NCI-H1694 (cell line): ENCODE measurements around the gene SORL1.
"Not testable (repeated sequence)": the region's sequence is repeated elsewhere in the genome, so short reads cannot be mapped to it uniquely, and the experiment has no call there.

Source experiments
- DNase-seq: peaks from one replicate; lab custom pipeline; 2025; lab: John Stamatoyannopoulos, UW

The SORL1 gene

DNA sequence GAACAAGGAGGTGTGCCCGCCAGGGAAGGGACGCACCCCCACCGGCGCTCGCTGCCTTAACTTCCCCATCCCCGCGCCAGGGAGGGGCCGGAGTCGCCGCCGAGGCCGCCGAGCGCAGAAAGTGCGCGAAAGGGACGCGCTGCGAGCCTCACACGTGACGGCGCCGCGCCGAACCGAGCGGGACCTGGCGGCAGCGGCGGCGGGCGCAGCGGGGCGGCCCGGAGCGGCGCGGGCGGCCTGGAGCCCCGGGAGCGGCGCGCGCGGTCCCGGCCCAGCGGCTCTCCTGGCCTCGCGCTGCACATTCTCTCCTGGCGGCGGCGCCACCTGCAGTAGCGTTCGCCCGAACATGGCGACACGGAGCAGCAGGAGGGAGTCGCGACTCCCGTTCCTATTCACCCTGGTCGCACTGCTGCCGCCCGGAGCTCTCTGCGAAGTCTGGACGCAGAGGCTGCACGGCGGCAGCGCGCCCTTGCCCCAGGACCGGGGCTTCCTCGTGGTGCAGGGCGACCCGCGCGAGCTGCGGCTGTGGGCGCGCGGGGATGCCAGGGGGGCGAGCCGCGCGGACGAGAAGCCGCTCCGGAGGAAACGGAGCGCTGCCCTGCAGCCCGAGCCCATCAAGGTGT lies at the start of gene SORL1:
Gene SORL1, plus strand, starts transcription at position 329 of the 623 bp plus-strand sequence. Its CDS starts 18 bp downstream, at position 347.
- DNase-seq: no peak

DNA sequence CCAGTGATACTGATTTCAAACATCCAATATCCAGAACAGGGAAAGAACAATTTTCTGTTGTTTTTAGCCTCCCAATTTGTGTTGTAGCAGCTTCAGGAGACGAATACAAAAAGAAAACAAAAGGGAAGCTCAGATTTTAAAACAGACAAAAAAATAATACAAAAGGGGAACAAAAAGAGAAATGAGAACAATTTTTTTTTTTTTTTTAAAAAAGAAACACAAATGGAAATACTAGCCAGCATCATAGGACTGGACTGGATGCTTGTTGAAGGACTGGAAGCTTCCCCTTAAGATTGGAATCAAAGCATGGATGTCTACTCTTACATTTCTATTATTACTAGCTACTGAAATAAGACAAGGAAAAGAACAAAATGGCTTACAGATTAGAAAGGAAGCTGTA lies 46.5 kb upstream of the SORL1 start:
- DNase-seq: no peak

GRCh38 chr11:121406291-121406690 lies 45.8 kb upstream of the SORL1 start:
- no peak for DNase-seq

- DNase-seq: no peak
Observed at GRCh38 chr11:121408830-121409229, 43.3 kb upstream of the SORL1 start.

- DNase-seq: not testable (repeated sequence)
Observed at GRCh38 chr11:121410041-121410440, 42.1 kb upstream of the SORL1 start.

- not testable (repeated sequence) for DNase-seq
Observed at GRCh38 chr11:121411330-121411729, 40.8 kb upstream of the SORL1 start.

- DNase-seq: no peak
Observed at GRCh38 chr11:121412000-121412587, 40.0 kb upstream of the SORL1 start.

DNA sequence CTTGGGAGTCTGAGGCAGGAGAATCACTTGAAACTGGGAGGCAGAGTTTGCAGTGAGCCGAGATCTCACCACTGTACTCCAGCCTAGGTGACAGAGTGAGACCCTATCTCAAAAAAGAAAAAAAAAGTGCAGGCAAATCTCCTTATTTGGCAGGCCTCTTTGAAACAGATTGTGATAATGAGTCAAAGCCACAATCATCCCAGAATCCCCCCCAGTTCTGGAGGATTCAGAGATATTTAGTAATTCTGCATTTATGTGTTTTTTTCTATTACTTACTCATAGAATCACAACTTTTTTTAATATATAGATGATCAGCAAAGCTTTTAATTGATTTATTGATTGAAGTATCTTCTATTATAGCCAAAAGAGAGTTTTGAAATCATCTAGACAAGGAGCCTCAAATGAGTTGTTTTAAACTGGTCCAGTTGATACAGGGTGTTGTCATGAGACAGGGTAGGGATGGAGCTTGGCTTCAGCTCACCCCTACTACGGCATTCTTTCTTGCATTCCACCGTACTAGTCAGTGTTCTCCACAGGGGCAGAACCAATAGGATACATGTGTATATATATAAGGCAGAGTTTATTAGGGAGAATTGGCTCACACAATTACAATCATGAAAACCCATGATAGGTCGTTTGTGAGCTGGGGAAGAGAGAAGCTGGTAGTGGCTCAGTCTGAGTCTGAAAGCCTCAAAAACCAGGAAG lies 39.3 kb upstream of the SORL1 start:
- DNase-seq: no peak

- no peak for DNase-seq
Observed at GRCh38 chr11:121414141-121414913, 37.8 kb upstream of the SORL1 start.

DNA sequence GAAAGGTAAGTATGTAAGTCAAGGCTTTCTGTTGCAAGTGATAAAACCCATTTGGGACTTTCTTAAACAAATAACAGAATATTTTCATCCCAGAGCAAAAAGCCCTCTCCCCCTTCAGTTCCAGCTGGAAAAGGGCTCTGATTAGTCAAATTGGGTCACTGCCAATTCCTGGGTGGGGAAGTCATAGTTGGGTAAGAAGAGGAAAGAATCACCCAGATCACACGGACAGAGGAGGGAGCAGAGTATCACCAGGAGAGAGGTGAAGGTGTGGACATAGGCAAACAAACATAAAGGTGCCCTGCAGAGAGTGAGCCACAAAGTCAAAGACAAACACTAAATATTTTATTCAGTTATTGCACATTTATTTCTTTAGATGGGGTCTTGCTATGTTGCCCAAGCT lies 36.3 kb upstream of the SORL1 start:
- DNase-seq: no peak

GRCh38 chr11:121417055-121417551 lies 35.0 kb upstream of the SORL1 start:
- DNase-seq: no peak

DNA sequence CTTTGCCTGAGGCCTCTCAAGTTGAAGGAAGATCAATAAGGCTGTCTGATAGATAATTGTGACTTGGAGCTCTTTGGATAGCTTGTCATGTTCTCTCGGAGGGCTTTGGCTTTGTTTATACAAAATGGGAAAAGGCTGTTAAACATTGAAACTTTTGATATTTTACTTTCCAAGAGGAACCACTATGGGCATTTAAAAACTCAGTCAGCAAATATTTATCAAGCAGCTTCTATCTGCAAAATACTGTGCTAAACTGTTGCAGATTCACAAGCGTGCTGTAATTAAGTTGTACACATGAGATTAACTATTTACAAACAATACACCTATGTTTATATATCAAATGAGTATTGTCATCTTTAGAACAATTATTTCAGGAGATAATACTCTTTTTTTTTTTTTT lies 34.5 kb upstream of the SORL1 start:
- no peak for DNase-seq

DNA sequence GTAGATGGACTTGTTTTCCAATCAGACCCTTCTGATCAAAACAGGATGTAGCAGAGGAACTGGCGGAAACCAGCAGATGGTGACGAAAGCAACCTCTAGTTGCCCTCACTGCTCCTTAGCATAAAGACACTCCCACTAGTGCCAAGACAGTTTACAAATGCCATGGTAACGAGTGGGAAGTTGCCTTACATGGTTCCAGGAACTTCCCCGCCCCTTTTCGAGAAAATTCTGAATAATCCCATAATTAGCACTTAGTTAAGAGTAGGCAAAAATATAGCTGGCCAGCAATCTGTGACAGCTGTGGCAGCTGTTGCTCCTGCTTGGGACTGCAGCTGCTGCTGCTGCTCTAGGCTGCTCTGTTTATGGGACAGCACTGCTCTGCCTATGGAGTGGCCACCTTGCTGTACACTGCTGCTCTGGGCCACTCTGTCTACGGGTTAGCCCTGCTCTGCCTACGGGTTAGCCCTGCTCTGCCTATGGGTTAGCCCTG lies 33.4 kb upstream of the SORL1 start:
- DNase-seq: no peak

DNA sequence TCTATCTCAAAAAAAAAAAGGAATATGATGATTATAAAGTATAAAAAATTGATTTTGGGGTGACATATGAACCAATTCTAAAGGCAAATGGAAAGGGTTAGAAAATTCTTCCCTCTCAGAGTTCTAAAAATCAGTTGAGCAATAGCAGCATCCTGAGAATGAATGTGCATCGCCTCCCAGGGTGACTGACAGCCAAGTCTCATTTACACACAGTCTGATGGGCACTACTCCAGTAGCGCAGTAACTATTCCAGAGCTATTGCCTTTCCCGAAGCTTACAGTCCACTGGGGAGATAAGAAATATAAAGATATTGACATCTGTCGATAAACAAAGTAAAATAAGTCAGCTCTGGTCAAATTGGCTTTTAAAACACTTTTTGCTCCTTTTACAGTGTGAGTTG lies 32.3 kb upstream of the SORL1 start:
- DNase-seq: no peak

- no peak for DNase-seq
Observed at GRCh38 chr11:121420398-121420797, 31.7 kb upstream of the SORL1 start.

DNA sequence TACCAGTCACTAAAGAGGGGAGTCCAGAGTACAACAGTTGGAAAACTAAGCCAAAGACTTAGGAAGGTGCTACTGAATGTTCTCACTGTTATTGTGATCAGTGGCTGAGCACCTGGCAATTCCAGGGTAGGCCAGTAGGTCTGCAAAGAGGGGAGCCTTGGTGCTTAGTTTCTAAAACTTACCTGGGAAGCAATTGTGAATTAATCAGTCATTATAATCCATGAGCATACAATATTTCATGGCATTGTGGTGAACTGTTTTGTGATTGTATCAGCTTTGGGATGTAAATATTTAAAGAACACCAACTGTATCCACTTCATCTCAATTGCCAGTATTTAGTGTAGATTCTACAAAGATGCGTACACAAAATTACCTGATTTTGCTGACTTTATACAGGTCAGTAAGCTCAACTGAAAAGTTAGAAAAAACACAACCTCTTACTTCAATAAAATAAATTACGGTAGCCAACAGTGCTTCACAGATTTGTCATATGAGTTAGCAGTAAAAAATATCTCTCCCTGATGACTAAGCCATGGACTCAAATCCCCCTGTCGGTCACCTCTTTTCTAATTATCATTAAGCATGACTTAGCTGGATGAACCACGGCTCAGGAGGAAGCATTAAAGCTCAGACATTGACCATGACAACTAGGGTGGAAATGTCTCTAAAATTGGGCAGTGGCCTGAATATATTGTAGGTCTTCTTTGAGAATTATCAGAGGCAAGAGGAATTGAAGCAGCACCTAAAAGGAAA lies 30.8 kb upstream of the SORL1 start:
- DNase-seq: no peak

DNA sequence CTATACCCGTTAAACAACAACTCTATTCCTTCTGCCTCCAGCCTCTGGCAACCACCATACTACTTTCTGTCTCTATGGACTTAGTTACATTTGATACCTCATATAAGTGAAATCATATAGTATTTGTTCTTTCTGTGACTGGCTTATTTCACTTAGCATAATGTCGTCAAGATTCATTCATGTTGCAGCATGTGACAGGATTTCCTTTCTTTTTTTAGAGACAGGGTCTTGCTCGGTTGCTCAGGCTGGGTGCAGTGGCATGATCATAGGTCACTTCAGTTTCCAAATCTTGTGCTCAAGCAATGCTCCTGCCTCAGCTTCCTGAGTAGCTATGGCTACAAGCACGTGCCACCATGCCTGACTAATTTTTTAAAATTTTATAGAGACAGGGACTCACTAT lies 29.4 kb upstream of the SORL1 start:
- no peak for DNase-seq

DNA sequence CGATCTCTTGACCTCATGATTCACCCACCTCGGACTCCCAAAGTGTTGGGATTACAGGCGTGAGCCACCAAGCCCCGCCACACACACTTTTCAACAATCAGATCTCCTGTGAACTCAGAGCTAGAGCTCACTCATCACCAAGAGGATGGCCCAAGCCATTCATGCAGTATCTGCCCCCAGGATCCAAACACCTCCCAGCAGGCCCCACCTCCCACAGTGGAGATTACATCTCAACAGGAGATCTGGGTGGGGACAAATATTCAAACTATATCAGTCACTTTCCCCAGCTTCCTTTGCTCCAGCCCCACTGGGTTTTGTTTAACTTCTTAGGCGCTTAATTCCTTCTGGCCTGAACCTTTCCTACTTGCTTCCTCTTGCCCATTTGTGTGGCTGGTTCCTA lies 26.3 kb upstream of the SORL1 start:
- DNase-seq: no peak

DNA sequence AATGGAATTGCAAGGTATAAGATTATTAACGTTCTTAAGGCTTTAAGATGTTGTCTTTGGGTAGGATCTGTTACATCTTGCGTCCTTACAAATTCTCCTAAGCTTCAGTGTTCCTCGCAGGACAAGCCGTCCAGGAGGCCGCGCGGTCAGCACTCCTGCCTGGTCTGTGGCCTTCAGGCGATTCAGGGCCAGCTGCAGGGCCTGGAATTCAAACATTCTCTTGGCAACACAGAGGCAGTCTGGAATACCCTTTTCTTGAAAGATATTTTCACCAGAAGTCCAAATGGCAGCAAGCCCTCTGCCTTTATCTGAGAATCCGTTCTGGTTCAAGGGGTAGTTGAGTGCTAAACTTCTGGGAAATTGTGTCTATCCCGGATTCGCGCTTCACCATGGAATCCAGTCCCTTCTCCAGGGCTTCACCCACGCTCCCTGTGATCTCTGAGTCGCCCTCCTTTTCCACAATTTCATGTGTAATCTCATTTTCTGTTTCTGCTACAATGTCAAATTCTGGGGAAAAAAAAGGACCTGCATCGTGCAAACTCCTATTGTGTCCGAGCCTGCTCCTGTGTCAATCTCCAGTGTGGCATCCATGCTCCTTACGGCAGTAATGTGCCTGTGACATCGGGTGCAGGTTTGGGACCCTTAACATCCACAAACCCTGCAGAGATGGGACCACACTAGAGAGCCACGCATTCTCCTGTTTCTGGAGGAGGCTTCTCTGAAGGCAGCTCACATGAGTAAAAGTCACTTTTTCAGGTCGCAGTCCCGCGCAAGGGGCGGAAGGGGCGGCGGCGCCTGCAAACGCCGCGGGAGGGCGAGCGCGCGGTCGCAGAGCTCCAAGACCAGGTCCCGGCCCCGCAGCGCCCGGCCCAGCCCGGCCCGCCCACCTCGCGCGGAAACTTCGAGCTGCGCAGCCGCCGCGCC lies 25.4 kb upstream of the SORL1 start:
- DNase-seq: no peak

- DNase-seq: no peak
Observed at GRCh38 chr11:121427400-121427744, 24.7 kb upstream of the SORL1 start.

- DNase-seq: no peak
Observed at GRCh38 chr11:121429556-121429955, 22.6 kb upstream of the SORL1 start.
